H1 (cell line): ENCODE measurements around the gene PINLYP. TPM values are rescaled to one million over a fixed set of nuclear protein-coding genes. Genes with fewer than 3 reads are reported as not detected.

Source experiments
- BCL11A ChIP-seq, 2 experiments: IDR thresholded peaks; one replicate each; pipeline ENCODE4 v1.6.1; 2011; ENCODE audit warnings: low read depth in 2 of 2, low read length in 2 of 2, mild to moderate bottlenecking in 2 of 2
- BRCA1 ChIP-seq: IDR thresholded peaks from 2 replicates; pipeline ENCODE4 v1.6.1; 2012; ENCODE audit warnings: low read depth, low read length, improper control_type of control experiment
- EGR1 ChIP-seq: IDR thresholded peaks from 2 replicates; pipeline ENCODE4 v1.6.1; 2011; ENCODE audit warnings: low read depth, low read length, borderline replicate concordance
- JUN ChIP-seq: IDR thresholded peaks from 2 replicates; pipeline ENCODE4 v1.6.1; 2011; ENCODE audit warnings: low read depth, mild to moderate bottlenecking, improper control_type of control experiment, low read length
- RXRA ChIP-seq: IDR thresholded peaks from 2 replicates; pipeline ENCODE4 v1.6.1; 2011; ENCODE audit warnings: low read depth, mild to moderate bottlenecking, low read length, moderate library complexity; ENCODE audit not compliant: insufficient read depth
- polyA plus RNA-seq, 7 experiments: library from polyadenylated mRNA; depleted of rRNA in 3 of 7; stranded (reverse) in 5 of 7; unstranded in 2 of 7; fragments of >200 nt in 5 of 7; fragments of 200-250 nt in 2 of 7; gene quantifications; 1 replicate in 5 of 7; 2 replicates in 1 of 7; 4 replicates in 1 of 7; pipeline versions ENCODE4 v1.2.1 to v1.2.3, GENCODE V29; 2011 to 2013; ENCODE audit warnings: missing spikeins in 2 of 7, mixed read lengths in 2 of 7
- total RNA-seq: library from RNA; stranded (reverse); fragmentation: NEBNext Ultra II Directional; extraction: Animal tissue kit (Norgen Biotek cat#: 25700); gene quantifications from 2 replicates; pipeline ENCODE4 v1.2.1, GENCODE V29; 2021
- TF ChIP-seq, protein P1 (sequence below): fragments of 300-600 bp; sonication (generic); IDR thresholded peaks from 2 replicates; pipeline ENCODE4 v1.7.1; 2012; ENCODE audit warnings: low read length, moderate library complexity, mild to moderate bottlenecking, inconsistent platforms; ENCODE audit not compliant: insufficient replicate concordance
- TF ChIP-seq, protein P2 (sequence below), 3 experiments: IDR thresholded peaks; 1 replicate in 2 of 3; 2 replicates in 1 of 3; pipeline versions ENCODE4 v1.5.1 to v1.6.1; 2011; ENCODE audit warnings: low read length in 3 of 3, mild to moderate bottlenecking in 3 of 3, inconsistent platforms in 2 of 3, low read depth in 1 of 3, moderate library complexity in 1 of 3; ENCODE audit not compliant: insufficient read depth in 1 of 3; ENCODE audit errors: control extremely low read depth in 1 of 3

Gene PINLYP
- total and polyA plus RNA-seq, 2 of the 8 experiments (the other 6 are each of a cell fraction or from before 2014, with no cell fraction given) = 7.5 to 31.3 TPM

DNA sequence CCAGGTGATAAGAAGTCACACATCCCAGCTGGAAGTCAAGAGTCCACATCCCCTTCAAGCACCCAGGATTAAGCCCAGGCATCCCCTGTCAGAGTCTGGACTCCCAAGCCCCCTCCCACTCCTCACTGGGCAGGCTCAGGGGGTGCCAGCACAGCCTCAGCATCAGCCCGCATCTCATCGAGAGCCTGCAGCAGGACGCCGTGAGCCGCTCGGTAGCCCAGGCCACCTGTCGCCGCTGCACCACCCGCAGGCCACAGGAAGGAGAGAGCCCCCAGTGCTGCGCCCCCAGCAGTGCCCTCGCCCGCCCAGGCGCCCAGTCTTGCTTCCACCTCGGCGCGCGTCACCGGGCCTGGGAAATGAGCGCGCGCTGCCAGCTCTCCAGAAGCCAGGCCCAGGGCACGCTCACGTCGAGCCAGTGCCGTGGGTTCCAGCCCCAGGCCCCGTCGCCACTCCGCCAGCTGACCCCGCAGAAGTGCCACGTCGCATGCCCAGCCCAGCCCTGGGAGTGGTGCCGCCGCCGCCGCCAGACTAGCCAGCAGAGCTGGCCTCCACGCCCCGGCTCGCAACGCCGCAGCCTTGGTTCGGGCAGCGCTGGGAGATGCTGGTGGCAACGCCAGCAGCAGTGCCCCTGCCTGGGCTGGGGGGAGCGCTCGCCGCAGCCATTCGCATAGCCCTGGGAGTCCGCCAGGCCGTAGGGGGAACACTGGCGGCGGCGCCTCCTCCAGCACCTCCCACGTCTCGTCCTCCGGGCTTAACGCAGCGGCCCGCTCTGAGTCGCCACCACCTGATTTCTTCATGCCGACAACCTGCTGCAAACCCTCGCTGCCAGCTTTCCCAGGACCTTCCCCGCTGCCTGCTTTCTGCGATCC lies 16.5 kb downstream of the PINLYP start (continued):
- TF ChIP-seq, protein P1, sequence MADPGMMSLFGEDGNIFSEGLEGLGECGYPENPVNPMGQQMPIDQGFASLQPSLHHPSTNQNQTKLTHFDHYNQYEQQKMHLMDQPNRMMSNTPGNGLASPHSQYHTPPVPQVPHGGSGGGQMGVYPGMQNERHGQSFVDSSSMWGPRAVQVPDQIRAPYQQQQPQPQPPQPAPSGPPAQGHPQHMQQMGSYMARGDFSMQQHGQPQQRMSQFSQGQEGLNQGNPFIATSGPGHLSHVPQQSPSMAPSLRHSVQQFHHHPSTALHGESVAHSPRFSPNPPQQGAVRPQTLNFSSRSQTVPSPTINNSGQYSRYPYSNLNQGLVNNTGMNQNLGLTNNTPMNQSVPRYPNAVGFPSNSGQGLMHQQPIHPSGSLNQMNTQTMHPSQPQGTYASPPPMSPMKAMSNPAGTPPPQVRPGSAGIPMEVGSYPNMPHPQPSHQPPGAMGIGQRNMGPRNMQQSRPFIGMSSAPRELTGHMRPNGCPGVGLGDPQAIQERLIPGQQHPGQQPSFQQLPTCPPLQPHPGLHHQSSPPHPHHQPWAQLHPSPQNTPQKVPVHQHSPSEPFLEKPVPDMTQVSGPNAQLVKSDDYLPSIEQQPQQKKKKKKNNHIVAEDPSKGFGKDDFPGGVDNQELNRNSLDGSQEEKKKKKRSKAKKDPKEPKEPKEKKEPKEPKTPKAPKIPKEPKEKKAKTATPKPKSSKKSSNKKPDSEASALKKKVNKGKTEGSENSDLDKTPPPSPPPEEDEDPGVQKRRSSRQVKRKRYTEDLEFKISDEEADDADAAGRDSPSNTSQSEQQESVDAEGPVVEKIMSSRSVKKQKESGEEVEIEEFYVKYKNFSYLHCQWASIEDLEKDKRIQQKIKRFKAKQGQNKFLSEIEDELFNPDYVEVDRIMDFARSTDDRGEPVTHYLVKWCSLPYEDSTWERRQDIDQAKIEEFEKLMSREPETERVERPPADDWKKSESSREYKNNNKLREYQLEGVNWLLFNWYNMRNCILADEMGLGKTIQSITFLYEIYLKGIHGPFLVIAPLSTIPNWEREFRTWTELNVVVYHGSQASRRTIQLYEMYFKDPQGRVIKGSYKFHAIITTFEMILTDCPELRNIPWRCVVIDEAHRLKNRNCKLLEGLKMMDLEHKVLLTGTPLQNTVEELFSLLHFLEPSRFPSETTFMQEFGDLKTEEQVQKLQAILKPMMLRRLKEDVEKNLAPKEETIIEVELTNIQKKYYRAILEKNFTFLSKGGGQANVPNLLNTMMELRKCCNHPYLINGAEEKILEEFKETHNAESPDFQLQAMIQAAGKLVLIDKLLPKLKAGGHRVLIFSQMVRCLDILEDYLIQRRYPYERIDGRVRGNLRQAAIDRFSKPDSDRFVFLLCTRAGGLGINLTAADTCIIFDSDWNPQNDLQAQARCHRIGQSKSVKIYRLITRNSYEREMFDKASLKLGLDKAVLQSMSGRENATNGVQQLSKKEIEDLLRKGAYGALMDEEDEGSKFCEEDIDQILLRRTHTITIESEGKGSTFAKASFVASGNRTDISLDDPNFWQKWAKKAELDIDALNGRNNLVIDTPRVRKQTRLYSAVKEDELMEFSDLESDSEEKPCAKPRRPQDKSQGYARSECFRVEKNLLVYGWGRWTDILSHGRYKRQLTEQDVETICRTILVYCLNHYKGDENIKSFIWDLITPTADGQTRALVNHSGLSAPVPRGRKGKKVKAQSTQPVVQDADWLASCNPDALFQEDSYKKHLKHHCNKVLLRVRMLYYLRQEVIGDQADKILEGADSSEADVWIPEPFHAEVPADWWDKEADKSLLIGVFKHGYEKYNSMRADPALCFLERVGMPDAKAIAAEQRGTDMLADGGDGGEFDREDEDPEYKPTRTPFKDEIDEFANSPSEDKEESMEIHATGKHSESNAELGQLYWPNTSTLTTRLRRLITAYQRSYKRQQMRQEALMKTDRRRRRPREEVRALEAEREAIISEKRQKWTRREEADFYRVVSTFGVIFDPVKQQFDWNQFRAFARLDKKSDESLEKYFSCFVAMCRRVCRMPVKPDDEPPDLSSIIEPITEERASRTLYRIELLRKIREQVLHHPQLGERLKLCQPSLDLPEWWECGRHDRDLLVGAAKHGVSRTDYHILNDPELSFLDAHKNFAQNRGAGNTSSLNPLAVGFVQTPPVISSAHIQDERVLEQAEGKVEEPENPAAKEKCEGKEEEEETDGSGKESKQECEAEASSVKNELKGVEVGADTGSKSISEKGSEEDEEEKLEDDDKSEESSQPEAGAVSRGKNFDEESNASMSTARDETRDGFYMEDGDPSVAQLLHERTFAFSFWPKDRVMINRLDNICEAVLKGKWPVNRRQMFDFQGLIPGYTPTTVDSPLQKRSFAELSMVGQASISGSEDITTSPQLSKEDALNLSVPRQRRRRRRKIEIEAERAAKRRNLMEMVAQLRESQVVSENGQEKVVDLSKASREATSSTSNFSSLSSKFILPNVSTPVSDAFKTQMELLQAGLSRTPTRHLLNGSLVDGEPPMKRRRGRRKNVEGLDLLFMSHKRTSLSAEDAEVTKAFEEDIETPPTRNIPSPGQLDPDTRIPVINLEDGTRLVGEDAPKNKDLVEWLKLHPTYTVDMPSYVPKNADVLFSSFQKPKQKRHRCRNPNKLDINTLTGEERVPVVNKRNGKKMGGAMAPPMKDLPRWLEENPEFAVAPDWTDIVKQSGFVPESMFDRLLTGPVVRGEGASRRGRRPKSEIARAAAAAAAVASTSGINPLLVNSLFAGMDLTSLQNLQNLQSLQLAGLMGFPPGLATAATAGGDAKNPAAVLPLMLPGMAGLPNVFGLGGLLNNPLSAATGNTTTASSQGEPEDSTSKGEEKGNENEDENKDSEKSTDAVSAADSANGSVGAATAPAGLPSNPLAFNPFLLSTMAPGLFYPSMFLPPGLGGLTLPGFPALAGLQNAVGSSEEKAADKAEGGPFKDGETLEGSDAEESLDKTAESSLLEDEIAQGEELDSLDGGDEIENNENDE = no peak
- TF ChIP-seq RXRA (no peak), JUN (no peak), EGR1 (no peak), BRCA1 (no peak), BCL11A (IDR thresholded peaks at IDR 0.05; ENCODE audit: low read depth in 2 of 2, low read length in 2 of 2) (no peak)
- TF ChIP-seq, protein P2, sequence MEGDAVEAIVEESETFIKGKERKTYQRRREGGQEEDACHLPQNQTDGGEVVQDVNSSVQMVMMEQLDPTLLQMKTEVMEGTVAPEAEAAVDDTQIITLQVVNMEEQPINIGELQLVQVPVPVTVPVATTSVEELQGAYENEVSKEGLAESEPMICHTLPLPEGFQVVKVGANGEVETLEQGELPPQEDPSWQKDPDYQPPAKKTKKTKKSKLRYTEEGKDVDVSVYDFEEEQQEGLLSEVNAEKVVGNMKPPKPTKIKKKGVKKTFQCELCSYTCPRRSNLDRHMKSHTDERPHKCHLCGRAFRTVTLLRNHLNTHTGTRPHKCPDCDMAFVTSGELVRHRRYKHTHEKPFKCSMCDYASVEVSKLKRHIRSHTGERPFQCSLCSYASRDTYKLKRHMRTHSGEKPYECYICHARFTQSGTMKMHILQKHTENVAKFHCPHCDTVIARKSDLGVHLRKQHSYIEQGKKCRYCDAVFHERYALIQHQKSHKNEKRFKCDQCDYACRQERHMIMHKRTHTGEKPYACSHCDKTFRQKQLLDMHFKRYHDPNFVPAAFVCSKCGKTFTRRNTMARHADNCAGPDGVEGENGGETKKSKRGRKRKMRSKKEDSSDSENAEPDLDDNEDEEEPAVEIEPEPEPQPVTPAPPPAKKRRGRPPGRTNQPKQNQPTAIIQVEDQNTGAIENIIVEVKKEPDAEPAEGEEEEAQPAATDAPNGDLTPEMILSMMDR (IDR thresholded peaks at IDR 0.05; ENCODE audit: control extremely low read depth in 1 of 3, insufficient read depth in 1 of 3, low read depth in 1 of 3, low read length in 3 of 3) = no peak
